Measurements from ENCODE around the gene OR13H1. TPM values are rescaled to one million over a fixed set of nuclear protein-coding genes. Genes with fewer than 3 reads are reported as not detected.

OR13H1 gene
- total and polyA plus RNA-seq, 4 donors, result not detected

- no peak overlapping the region for H3K9ac ChIP-seq (ENCODE audit: low read depth in 1 of 2, low read length in 2 of 2)
- 18% methylated on average over 4 of the region's 4 CpGs for WGBS
- no peaks in the 10 kb centered on the region for H3K36me3 ChIP-seq (ENCODE audit: control insufficient read depth in 4 of 4, insufficient read depth in 3 of 4, low read depth in 1 of 4, low read length in 3 of 4)
- DNase-seq (ENCODE audit: low spot score), result no peak
- no peak overlapping the region for H3K4me3 ChIP-seq (ENCODE audit: low read depth in 1 of 3, low read length in 3 of 3)
- H3K27me3 ChIP-seq (ENCODE audit: control insufficient read depth in 4 of 4, insufficient read depth in 4 of 4, low read length in 3 of 4), result peaks cover 0 to 4% (median 0%) of the 10 kb centered on the region in 4 donors
- no peak overlapping the region for H3K27ac ChIP-seq (ENCODE audit: low read depth in 1 of 2, low read length in 2 of 2)
- H3K4me1 ChIP-seq (ENCODE audit: control insufficient read depth in 4 of 4, insufficient read depth in 4 of 4, low read length in 3 of 4), result no peaks in the 10 kb centered on the region
- H3K9me3 ChIP-seq (ENCODE audit: control insufficient read depth in 4 of 4, low read length in 3 of 4), result no peaks in the 10 kb centered on the region
- TF ChIP-seq REST (IDR thresholded peaks at IDR 0.05) (no peak), NR2F2 (IDR thresholded peaks at IDR 0.05) (no peak), TAF1 (conservative IDR thresholded peaks at IDR 0.05) (no peak), EGR1 (IDR thresholded peaks at IDR 0.05; ENCODE audit: low read depth in 2 of 2) (no peak), YY1 (IDR thresholded peaks at IDR 0.05) (no peak), HNF4A (conservative IDR thresholded peaks at IDR 0.05) (no peak), ATF3 (IDR thresholded peaks at IDR 0.05) (no peak)
These were observed 45.1 kb downstream of the OR13H1 start for GRCh38 chrX:131588995-131589394.

All from liver (tissue), 9 donors.